Measurements from ENCODE around the gene RPL14.

RPL14 gene

DNA sequence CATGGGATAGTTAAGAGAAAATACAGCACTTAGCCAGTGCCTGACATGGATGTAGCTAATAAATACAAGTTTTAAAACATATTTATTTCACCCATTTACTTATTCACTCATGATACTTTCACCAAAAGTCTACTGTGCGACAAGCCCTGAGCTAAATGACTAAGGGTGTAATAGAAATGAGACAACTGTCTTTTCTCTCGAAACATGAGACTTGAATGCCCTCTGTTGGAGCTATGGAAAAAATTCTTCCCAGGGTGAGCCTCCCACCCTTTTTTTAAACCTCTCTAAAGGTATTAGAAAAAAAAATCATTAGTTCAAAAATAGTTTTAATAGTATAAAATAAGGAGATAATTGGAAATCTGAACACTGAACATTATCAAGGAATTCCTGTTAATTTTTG, 24.3 kb upstream of the RPL14 start:
- Histone ChIP-seq H3F3A (ENCODE audit: insufficient read depth, low read length) (no peaks in the 10 kb centered on the region), H3K36me3 (ENCODE audit: insufficient read depth, low read length) (no peaks in the 10 kb centered on the region), H3K9me3 (ENCODE audit: low read length) (no peaks in the 10 kb centered on the region), H3K4me2 (ENCODE audit: low read length) (no peak overlapping the region), H3K27ac (ENCODE audit: low read depth, low read length, poor library complexity, severe bottlenecking) (no peak overlapping the region), H3K79me2 (ENCODE audit: insufficient read depth, low read length) (no peaks in the 10 kb centered on the region), H3K4me3 (ENCODE audit: low read depth, low read length, poor library complexity, severe bottlenecking) (no peak overlapping the region), H3K4me1 (ENCODE audit: insufficient read depth, low read length, severe bottlenecking) (no peaks in the 10 kb centered on the region), H3K9ac (ENCODE audit: low read length) (no peak overlapping the region), H3K27me3 (ENCODE audit: insufficient read depth, low read length) (no peaks in the 10 kb centered on the region), H4K20me1 (ENCODE audit: insufficient read depth, low read length) (no peaks in the 10 kb centered on the region), H2AFZ (ENCODE audit: low read length) (no peak overlapping the region), H3K9me2 (ENCODE audit: low read depth, low read length) (no peaks in the 10 kb centered on the region)
- TF ChIP-seq, protein P1, sequence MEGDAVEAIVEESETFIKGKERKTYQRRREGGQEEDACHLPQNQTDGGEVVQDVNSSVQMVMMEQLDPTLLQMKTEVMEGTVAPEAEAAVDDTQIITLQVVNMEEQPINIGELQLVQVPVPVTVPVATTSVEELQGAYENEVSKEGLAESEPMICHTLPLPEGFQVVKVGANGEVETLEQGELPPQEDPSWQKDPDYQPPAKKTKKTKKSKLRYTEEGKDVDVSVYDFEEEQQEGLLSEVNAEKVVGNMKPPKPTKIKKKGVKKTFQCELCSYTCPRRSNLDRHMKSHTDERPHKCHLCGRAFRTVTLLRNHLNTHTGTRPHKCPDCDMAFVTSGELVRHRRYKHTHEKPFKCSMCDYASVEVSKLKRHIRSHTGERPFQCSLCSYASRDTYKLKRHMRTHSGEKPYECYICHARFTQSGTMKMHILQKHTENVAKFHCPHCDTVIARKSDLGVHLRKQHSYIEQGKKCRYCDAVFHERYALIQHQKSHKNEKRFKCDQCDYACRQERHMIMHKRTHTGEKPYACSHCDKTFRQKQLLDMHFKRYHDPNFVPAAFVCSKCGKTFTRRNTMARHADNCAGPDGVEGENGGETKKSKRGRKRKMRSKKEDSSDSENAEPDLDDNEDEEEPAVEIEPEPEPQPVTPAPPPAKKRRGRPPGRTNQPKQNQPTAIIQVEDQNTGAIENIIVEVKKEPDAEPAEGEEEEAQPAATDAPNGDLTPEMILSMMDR (IDR thresholded peaks at IDR 0.05; ENCODE audit: low read length): no peak
- no peak for TF ChIP-seq EZH2 (IDR thresholded peaks at IDR 0.05; ENCODE audit: borderline replicate concordance, low read length)

DNA sequence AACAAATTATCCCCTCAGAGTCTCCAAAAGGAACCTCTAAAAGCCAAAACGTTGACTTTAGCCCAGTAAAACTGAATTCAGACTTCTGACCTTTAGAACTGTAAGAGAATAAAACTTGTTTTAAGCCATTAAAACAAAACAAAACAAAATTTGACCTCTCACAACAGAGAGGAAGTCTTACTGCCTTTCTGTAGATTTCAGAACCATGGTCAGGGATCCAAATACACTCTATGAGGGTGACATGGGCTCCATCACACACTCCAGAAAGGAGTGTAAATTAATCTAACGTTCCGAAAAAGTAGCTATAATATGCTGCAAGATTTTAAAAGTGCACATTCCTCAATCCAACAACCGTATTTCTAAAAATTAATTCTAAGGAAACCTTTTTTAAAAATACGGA, 19.2 kb upstream of the RPL14 start:
- no peaks in the 10 kb centered on the region for H4K20me1 ChIP-seq (ENCODE audit: insufficient read depth, low read length)
- no peaks in the 10 kb centered on the region for H3K27me3 ChIP-seq (ENCODE audit: insufficient read depth, low read length)
- H3K4me2 ChIP-seq (ENCODE audit: low read length): no peak overlapping the region
- H3K27ac ChIP-seq (ENCODE audit: low read depth, low read length, poor library complexity, severe bottlenecking): no peak overlapping the region
- TF ChIP-seq EZH2 (IDR thresholded peaks at IDR 0.05; ENCODE audit: borderline replicate concordance, low read length): no peak
- TF ChIP-seq, protein P1 (IDR thresholded peaks at IDR 0.05; ENCODE audit: low read length): no peak
- no peak overlapping the region for H3K9ac ChIP-seq (ENCODE audit: low read length)
- H3K9me3 ChIP-seq (ENCODE audit: low read length): no peaks in the 10 kb centered on the region
- no peak overlapping the region for H2AFZ ChIP-seq (ENCODE audit: low read length)
- H3K79me2 ChIP-seq (ENCODE audit: insufficient read depth, low read length): no peaks in the 10 kb centered on the region
- H3K4me1 ChIP-seq (ENCODE audit: insufficient read depth, low read length, severe bottlenecking): no peaks in the 10 kb centered on the region
- H3K4me3 ChIP-seq (ENCODE audit: low read depth, low read length, poor library complexity, severe bottlenecking): no peak overlapping the region
- H3K9me2 ChIP-seq (ENCODE audit: low read depth, low read length): no peaks in the 10 kb centered on the region
- H3F3A ChIP-seq (ENCODE audit: insufficient read depth, low read length): no peaks in the 10 kb centered on the region
- no peaks in the 10 kb centered on the region for H3K36me3 ChIP-seq (ENCODE audit: insufficient read depth, low read length)

DNA sequence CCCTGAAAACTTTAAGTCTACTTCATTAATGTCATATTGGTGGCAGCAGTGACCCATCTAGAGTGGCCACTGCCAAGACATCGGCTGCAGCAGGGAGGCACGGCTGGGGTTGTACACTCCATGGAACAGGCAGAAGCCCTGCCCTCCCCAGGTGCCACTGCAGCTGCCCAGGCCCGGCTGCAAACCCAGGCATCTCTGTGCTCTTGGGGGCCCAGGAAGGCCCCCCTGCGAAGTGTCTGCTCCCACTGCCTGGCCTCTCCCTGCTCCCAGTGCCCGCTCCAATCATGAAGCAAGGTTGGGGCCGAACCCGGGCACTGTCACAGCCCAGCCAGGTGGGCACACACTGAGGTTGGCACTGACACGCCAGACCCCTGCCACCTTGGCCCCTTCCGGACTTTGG, 12.1 kb upstream of the RPL14 start:
- H3K36me3 ChIP-seq (ENCODE audit: insufficient read depth, low read length): no peaks in the 10 kb centered on the region
- no peaks in the 10 kb centered on the region for H3K9me3 ChIP-seq (ENCODE audit: low read length)
- no peaks in the 10 kb centered on the region for H3K4me1 ChIP-seq (ENCODE audit: insufficient read depth, low read length, severe bottlenecking)
- TF ChIP-seq EZH2 (IDR thresholded peaks at IDR 0.05; ENCODE audit: borderline replicate concordance, low read length): no peak
- TF ChIP-seq, protein P1 (IDR thresholded peaks at IDR 0.05; ENCODE audit: low read length): no peak
- H3K27ac ChIP-seq (ENCODE audit: low read depth, low read length, poor library complexity, severe bottlenecking): no peak overlapping the region
- H3K4me2 ChIP-seq (ENCODE audit: low read length): no peak overlapping the region
- no peaks in the 10 kb centered on the region for H3K9me2 ChIP-seq (ENCODE audit: low read depth, low read length)
- no peaks in the 10 kb centered on the region for H3K79me2 ChIP-seq (ENCODE audit: insufficient read depth, low read length)
- H4K20me1 ChIP-seq (ENCODE audit: insufficient read depth, low read length): no peaks in the 10 kb centered on the region
- H3F3A ChIP-seq (ENCODE audit: insufficient read depth, low read length): no peaks in the 10 kb centered on the region
- no peak overlapping the region for H3K9ac ChIP-seq (ENCODE audit: low read length)
- no peaks in the 10 kb centered on the region for H3K27me3 ChIP-seq (ENCODE audit: insufficient read depth, low read length)
- H2AFZ ChIP-seq (ENCODE audit: low read length): no peak overlapping the region
- no peak overlapping the region for H3K4me3 ChIP-seq (ENCODE audit: low read depth, low read length, poor library complexity, severe bottlenecking)

Measured in OCI-LY1 (cell line).